ENCODE results near the gene CEP63.

Gene CEP63

GRCh38 chr3:134485718-134486576, at the start of gene CEP63, which contains the start of gene ANAPC13:
Gene CEP63, plus strand, starts transcription at chr3:134486057. Its CDS starts 9,264 bp downstream, at chr3:134495321.
Gene ANAPC13, minus strand, starts transcription at chr3:134485985. Its CDS starts 3,081 bp downstream, at chr3:134482904.
- Histone ChIP-seq H3K9ac (ENCODE audit: low read length) (peak within 1 kb of the TSS; percentile 97), H3K4me1 (ENCODE audit: insufficient read depth, low read length) (peaks cover 25% of the 10 kb centered on the region), H3K27ac (ENCODE audit: low read depth, low read length) (peak within 1 kb of the TSS; percentile 98), H3K4me3 (ENCODE audit: low read depth in 1 of 2, low read length in 2 of 2) (peak within 1 kb of the TSS; percentile 86 to 98), H3K9me3 (ENCODE audit: low read length) (no peaks in the 10 kb centered on the region), H3K36me3 (ENCODE audit: insufficient read depth, low read length) (peaks cover 18% of the 10 kb centered on the region), H3K27me3 (ENCODE audit: control insufficient read depth in 1 of 2, insufficient read depth in 2 of 2, low read length in 2 of 2) (no peaks in the 10 kb centered on the region)

DNA sequence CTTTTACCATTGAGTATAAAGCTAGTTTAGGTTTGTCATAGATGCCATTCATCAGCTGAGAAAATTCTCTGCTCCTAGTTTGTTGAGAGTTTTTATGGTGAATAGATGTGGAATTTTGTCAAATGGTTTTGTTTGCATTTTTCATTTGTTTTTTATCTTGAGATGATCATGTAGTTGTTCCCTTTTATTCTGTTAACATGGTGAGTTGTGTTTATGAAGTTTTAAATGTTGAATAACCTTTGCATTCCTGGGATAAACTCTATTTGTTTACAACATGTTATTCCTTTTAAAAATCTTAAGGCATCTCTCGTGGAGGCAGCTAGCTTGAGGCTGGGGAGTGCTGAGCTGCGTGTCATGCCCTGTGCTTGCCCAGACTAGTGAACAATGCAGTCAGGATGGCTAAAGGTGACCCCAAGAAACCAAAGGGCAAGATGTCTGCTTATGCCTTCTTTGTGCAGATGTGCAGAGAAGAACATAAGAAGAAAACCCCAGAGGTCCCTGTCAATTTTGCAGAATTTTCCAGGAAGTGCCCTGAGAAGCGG, 48.6 kb upstream of the CEP63 start:
- H3K4me3 ChIP-seq (ENCODE audit: low read depth in 1 of 2, low read length in 2 of 2), result no peak overlapping the region
- H3K27ac ChIP-seq (ENCODE audit: low read depth, low read length), result no peak overlapping the region
- H3K9ac ChIP-seq (ENCODE audit: low read length), result no peak overlapping the region
- H3K9me3 ChIP-seq (ENCODE audit: low read length), result no peaks in the 10 kb centered on the region
- H3K36me3 ChIP-seq (ENCODE audit: insufficient read depth, low read length), result no peaks in the 10 kb centered on the region
- no peaks in the 10 kb centered on the region for H3K27me3 ChIP-seq (ENCODE audit: control insufficient read depth in 1 of 2, insufficient read depth in 2 of 2, low read length in 2 of 2)
- H3K4me1 ChIP-seq (ENCODE audit: insufficient read depth, low read length), result no peaks in the 10 kb centered on the region

DNA sequence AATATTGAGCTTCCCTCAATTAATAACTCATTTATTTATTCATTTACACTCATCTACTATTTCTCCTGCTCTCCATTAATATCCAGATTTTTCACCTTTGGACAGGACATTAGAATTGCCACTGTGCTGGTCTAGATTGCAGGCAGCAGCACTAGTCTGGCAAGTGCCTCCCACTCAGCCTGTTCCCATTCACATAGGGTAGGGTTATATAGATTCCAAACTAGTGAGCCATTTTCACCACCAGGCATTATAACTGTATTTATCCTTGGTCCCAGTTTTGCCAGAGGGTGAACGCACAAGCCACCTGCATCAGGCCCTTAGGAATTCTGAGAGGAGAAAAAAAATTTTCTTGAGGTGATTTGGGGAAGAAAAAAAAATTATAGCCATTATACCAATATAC, 44.5 kb upstream of the CEP63 start:
- H3K4me3 ChIP-seq (ENCODE audit: low read depth in 1 of 2, low read length in 2 of 2), result no peak overlapping the region
- H3K36me3 ChIP-seq (ENCODE audit: insufficient read depth, low read length), result no peaks in the 10 kb centered on the region
- H3K4me1 ChIP-seq (ENCODE audit: insufficient read depth, low read length), result peaks cover 9% of the 10 kb centered on the region
- no peaks in the 10 kb centered on the region for H3K9me3 ChIP-seq (ENCODE audit: low read length)
- H3K27me3 ChIP-seq (ENCODE audit: control insufficient read depth in 1 of 2, insufficient read depth in 2 of 2, low read length in 2 of 2), result no peaks in the 10 kb centered on the region
- H3K9ac ChIP-seq (ENCODE audit: low read length), result no peak overlapping the region
- H3K27ac ChIP-seq (ENCODE audit: low read depth, low read length), result no peak overlapping the region

GRCh38 chr3:134441821-134442220, 44.0 kb upstream of the CEP63 start:
- H3K36me3 ChIP-seq (ENCODE audit: insufficient read depth, low read length), result no peaks in the 10 kb centered on the region
- H3K9ac ChIP-seq (ENCODE audit: low read length), result no peak overlapping the region
- H3K9me3 ChIP-seq (ENCODE audit: low read length), result no peaks in the 10 kb centered on the region
- H3K27ac ChIP-seq (ENCODE audit: low read depth, low read length), result no peak overlapping the region
- no peak overlapping the region for H3K4me3 ChIP-seq (ENCODE audit: low read depth in 1 of 2, low read length in 2 of 2)
- H3K4me1 ChIP-seq (ENCODE audit: insufficient read depth, low read length), result peaks cover 9% of the 10 kb centered on the region
- H3K27me3 ChIP-seq (ENCODE audit: control insufficient read depth in 1 of 2, insufficient read depth in 2 of 2, low read length in 2 of 2), result no peaks in the 10 kb centered on the region

- Histone ChIP-seq H3K4me3 (ENCODE audit: low read depth in 1 of 2, low read length in 2 of 2) (no peak overlapping the region), H3K27me3 (ENCODE audit: control insufficient read depth in 1 of 2, insufficient read depth in 2 of 2, low read length in 2 of 2) (no peaks in the 10 kb centered on the region), H3K27ac (ENCODE audit: low read depth, low read length) (no peak overlapping the region), H3K4me1 (ENCODE audit: insufficient read depth, low read length) (peaks cover 9% of the 10 kb centered on the region), H3K36me3 (ENCODE audit: insufficient read depth, low read length) (no peaks in the 10 kb centered on the region), H3K9me3 (ENCODE audit: low read length) (no peaks in the 10 kb centered on the region), H3K9ac (ENCODE audit: low read length) (no peak overlapping the region)
Observed at GRCh38 chr3:134445095-134445494, 40.8 kb upstream of the CEP63 start.

DNA sequence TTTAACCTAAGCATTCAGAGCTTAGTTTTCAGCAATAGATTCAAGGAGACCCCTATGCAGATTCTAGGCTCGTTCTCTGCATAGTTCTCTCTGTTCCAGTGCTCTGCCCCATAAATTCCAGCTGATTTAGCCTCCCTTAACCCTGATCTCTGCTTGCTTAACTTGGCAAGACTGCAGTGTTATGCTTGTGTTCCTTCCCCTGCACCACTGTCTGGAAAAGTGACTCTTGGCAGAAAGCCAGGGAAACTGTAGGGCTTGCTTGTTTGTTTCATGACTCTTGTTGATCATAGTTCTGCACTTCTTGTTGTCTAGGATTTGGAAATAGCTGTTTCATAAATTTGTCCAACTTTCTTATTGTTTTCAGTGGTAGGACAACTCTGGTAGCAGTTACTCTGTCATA, 40.2 kb upstream of the CEP63 start:
- no peaks in the 10 kb centered on the region for H3K9me3 ChIP-seq (ENCODE audit: low read length)
- no peak overlapping the region for H3K4me3 ChIP-seq (ENCODE audit: low read depth in 1 of 2, low read length in 2 of 2)
- peaks cover 9% of the 10 kb centered on the region for H3K4me1 ChIP-seq (ENCODE audit: insufficient read depth, low read length)
- no peaks in the 10 kb centered on the region for H3K36me3 ChIP-seq (ENCODE audit: insufficient read depth, low read length)
- no peak overlapping the region for H3K9ac ChIP-seq (ENCODE audit: low read length)
- no peak overlapping the region for H3K27ac ChIP-seq (ENCODE audit: low read depth, low read length)
- no peaks in the 10 kb centered on the region for H3K27me3 ChIP-seq (ENCODE audit: control insufficient read depth in 1 of 2, insufficient read depth in 2 of 2, low read length in 2 of 2)

GRCh38 chr3:134446800-134447199, 39.1 kb upstream of the CEP63 start:
- peaks cover 9% of the 10 kb centered on the region for H3K4me1 ChIP-seq (ENCODE audit: insufficient read depth, low read length)
- no peak overlapping the region for H3K4me3 ChIP-seq (ENCODE audit: low read depth in 1 of 2, low read length in 2 of 2)
- H3K9ac ChIP-seq (ENCODE audit: low read length), result no peak overlapping the region
- H3K27me3 ChIP-seq (ENCODE audit: control insufficient read depth in 1 of 2, insufficient read depth in 2 of 2, low read length in 2 of 2), result no peaks in the 10 kb centered on the region
- H3K27ac ChIP-seq (ENCODE audit: low read depth, low read length), result no peak overlapping the region
- H3K36me3 ChIP-seq (ENCODE audit: insufficient read depth, low read length), result no peaks in the 10 kb centered on the region
- no peaks in the 10 kb centered on the region for H3K9me3 ChIP-seq (ENCODE audit: low read length)

DNA sequence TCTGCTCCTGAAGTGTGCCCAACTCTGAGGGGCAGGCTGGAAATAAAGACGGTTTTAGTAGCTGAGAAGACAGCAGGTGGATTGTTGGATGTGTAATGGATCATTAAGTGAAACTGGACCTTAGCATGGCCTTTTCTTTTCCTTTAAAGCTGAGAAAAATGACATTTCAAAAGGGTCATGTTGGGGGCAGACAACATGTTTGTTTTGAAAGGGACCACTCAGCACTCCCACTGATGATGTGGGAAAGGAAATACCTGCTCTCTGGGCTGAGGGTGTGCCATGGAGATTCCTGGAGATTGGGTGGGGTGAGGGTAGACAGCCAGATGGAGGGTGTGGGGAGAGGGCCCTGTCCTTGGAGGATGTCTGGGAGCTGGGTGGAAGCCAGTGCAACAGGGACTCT, 38.5 kb upstream of the CEP63 start:
- Histone ChIP-seq H3K9ac (ENCODE audit: low read length) (no peak overlapping the region), H3K4me3 (ENCODE audit: low read depth in 1 of 2, low read length in 2 of 2) (no peak overlapping the region), H3K4me1 (ENCODE audit: insufficient read depth, low read length) (peaks cover 9% of the 10 kb centered on the region), H3K9me3 (ENCODE audit: low read length) (no peaks in the 10 kb centered on the region), H3K27ac (ENCODE audit: low read depth, low read length) (no peak overlapping the region), H3K27me3 (ENCODE audit: control insufficient read depth in 1 of 2, insufficient read depth in 2 of 2, low read length in 2 of 2) (no peaks in the 10 kb centered on the region), H3K36me3 (ENCODE audit: insufficient read depth, low read length) (no peaks in the 10 kb centered on the region)

DNA sequence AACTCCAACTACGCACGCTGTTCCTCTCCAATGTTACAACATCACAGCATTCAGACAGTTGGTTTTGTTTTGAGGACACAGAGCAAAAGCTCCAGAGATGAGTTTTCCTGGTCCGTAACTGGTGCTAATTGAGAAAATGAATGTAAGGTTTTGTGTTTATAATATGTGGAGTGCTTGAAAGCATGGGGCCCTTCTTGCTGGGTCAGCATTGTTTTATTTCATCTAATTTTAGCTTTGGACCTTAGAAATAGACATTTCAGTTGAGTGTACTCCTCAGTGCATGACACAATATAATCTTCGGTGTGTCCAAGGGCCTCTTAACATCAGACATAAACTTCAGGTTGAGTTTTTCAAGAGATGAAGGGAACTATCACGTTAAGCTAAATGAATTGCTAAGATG, 37.2 kb upstream of the CEP63 start:
- no peak overlapping the region for H3K27ac ChIP-seq (ENCODE audit: low read depth, low read length)
- no peak overlapping the region for H3K9ac ChIP-seq (ENCODE audit: low read length)
- H3K4me1 ChIP-seq (ENCODE audit: insufficient read depth, low read length), result peaks cover 9% of the 10 kb centered on the region
- H3K36me3 ChIP-seq (ENCODE audit: insufficient read depth, low read length), result no peaks in the 10 kb centered on the region
- H3K9me3 ChIP-seq (ENCODE audit: low read length), result no peaks in the 10 kb centered on the region
- no peak overlapping the region for H3K4me3 ChIP-seq (ENCODE audit: low read depth in 1 of 2, low read length in 2 of 2)
- H3K27me3 ChIP-seq (ENCODE audit: control insufficient read depth in 1 of 2, insufficient read depth in 2 of 2, low read length in 2 of 2), result no peaks in the 10 kb centered on the region

DNA sequence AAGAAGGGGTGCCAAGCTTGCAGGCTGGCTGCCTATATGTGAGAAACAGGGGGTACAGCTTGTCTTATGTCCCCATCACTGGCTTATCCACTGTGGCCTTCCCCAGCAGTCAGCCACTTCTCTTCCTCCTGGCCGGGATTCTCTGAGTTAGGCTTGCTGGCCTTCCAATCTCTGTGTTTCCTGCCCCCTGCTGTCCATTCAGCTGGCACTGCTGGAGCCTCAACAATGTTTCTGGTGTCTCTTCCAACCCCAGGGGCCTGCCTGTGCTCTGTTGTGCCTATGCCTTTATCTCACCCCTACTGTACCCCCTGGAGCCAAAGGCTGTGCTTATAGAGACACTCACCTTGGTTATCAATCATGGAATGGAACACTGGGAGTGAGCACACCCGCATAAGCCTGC, 36.6 kb upstream of the CEP63 start:
- H3K4me3 ChIP-seq (ENCODE audit: low read depth in 1 of 2, low read length in 2 of 2), result no peak overlapping the region
- H3K27me3 ChIP-seq (ENCODE audit: control insufficient read depth in 1 of 2, insufficient read depth in 2 of 2, low read length in 2 of 2), result no peaks in the 10 kb centered on the region
- H3K27ac ChIP-seq (ENCODE audit: low read depth, low read length), result no peak overlapping the region
- no peak overlapping the region for H3K9ac ChIP-seq (ENCODE audit: low read length)
- H3K36me3 ChIP-seq (ENCODE audit: insufficient read depth, low read length), result no peaks in the 10 kb centered on the region
- no peaks in the 10 kb centered on the region for H3K9me3 ChIP-seq (ENCODE audit: low read length)
- peaks cover 9% of the 10 kb centered on the region for H3K4me1 ChIP-seq (ENCODE audit: insufficient read depth, low read length)

DNA sequence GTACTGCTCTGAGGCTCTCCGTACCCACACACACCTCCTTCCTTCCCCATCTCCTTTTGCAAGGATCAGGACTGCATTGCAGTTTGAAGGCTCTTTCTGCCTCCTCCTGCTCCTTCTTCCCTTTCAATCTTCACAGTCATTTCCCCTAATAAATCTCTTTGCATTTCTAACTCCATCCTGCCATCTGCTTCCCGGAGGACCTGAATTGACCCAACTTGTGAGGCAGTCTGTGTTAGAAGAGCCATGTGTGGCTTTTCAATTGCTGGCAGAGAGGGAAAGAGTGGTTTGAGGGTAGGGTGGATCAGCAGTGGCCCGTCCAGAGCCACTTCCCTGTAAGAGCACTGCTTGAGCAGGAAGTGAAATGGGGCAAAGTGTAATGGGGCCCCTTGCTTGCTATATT, 35.9 kb upstream of the CEP63 start:
- Histone ChIP-seq H3K36me3 (ENCODE audit: insufficient read depth, low read length) (no peaks in the 10 kb centered on the region), H3K4me1 (ENCODE audit: insufficient read depth, low read length) (peaks cover 9% of the 10 kb centered on the region), H3K9ac (ENCODE audit: low read length) (no peak overlapping the region), H3K27ac (ENCODE audit: low read depth, low read length) (no peak overlapping the region), H3K9me3 (ENCODE audit: low read length) (no peaks in the 10 kb centered on the region), H3K27me3 (ENCODE audit: control insufficient read depth in 1 of 2, insufficient read depth in 2 of 2, low read length in 2 of 2) (no peaks in the 10 kb centered on the region), H3K4me3 (ENCODE audit: low read depth in 1 of 2, low read length in 2 of 2) (no peak overlapping the region)

GRCh38 chr3:134453631-134454030, 32.2 kb upstream of the CEP63 start:
- no peaks in the 10 kb centered on the region for H3K27me3 ChIP-seq (ENCODE audit: control insufficient read depth in 1 of 2, insufficient read depth in 2 of 2, low read length in 2 of 2)
- no peaks in the 10 kb centered on the region for H3K4me1 ChIP-seq (ENCODE audit: insufficient read depth, low read length)
- no peaks in the 10 kb centered on the region for H3K9me3 ChIP-seq (ENCODE audit: low read length)
- H3K27ac ChIP-seq (ENCODE audit: low read depth, low read length), result no peak overlapping the region
- no peak overlapping the region for H3K4me3 ChIP-seq (ENCODE audit: low read depth in 1 of 2, low read length in 2 of 2)
- H3K9ac ChIP-seq (ENCODE audit: low read length), result no peak overlapping the region
- H3K36me3 ChIP-seq (ENCODE audit: insufficient read depth, low read length), result no peaks in the 10 kb centered on the region

Data from muscle layer of colon (tissue), 2 donors.